CD4-positive, alpha-beta T cell (primary cell): ENCODE measurements around the gene UPB1. TPM values are rescaled to one million over a fixed set of nuclear protein-coding genes. Genes with fewer than 3 reads are reported as not detected.

Source experiments
- ATAC-seq: fragments of 200-7000 bp; cut with Tn5 transposase; one replicate; pipeline ENCODE4 v1.10.0; 2022; ENCODE audit warnings: mild to moderate bottlenecking; ENCODE audit not compliant: poor library complexity
- CTCF ChIA-PET: fragments of 350-600 bp; sonication (Branson Sonifier 250); formaldehyde crosslinking; loops from one replicate; lab custom pipeline; 2021; ENCODE audit warnings: antibody characterized with exemption, inconsistent platforms; lab: Charles Lee
- POLR2A ChIA-PET: fragments of 350-600 bp; sonication (Branson Sonifier 250); formaldehyde crosslinking; loops from one replicate; lab custom pipeline; 2021; ENCODE audit warnings: antibody characterized with exemption, inconsistent platforms; lab: Charles Lee
- DNase-seq, 14 experiments: peaks; one replicate each; pipeline ENCODE4 v3.0.0-alpha.2; 2013 to 2020; ENCODE audit warnings: mixed read lengths in 2 of 14
- H3K27ac ChIP-seq, 2 donors: one replicate each; pipeline versions ENCODE4 v1.5.1 to v1.7.0; 2013; ENCODE audit warnings: low read length in 2 of 2, low read depth in 1 of 2, mild to moderate bottlenecking in 1 of 2
- H3K27me3 ChIP-seq, 2 experiments: 1 replicate in 1 of 2; 2 replicates in 1 of 2; pipeline versions ENCODE4 v1.6.1 to v1.7.0; 2013; ENCODE audit warnings: low read length in 2 of 2, control low read depth in 1 of 2, mild to moderate bottlenecking in 1 of 2, moderate library complexity in 1 of 2; ENCODE audit not compliant: insufficient read depth in 2 of 2, control insufficient read depth in 1 of 2
- H3K36me3 ChIP-seq: one replicate; pipeline ENCODE4 v1.6.1; 2013; ENCODE audit warnings: low read length, control low read depth; ENCODE audit not compliant: insufficient read depth
- H3K4me1 ChIP-seq: one replicate; pipeline ENCODE4 v1.6.1; 2013; ENCODE audit warnings: low read length, control low read depth; ENCODE audit not compliant: insufficient read depth
- H3K4me3 ChIP-seq: one replicate; pipeline ENCODE4 v1.5.1; 2013; ENCODE audit warnings: mild to moderate bottlenecking, low read length, moderate library complexity
- H3K9me3 ChIP-seq, 2 experiments: 1 replicate in 1 of 2; 2 replicates in 1 of 2; pipeline versions ENCODE4 v1.6.1 to v1.7.0; 2013; ENCODE audit warnings: low read length in 2 of 2, mild to moderate bottlenecking in 2 of 2, control low read depth in 1 of 2, moderate library complexity in 1 of 2; ENCODE audit not compliant: control insufficient read depth in 1 of 2, insufficient read depth in 1 of 2
- H3K27ac Mint-ChIP-seq: one replicate; pipeline ENCODE4 v1.8.0; 2020; ENCODE audit warnings: mixed read lengths
- H3K27me3 Mint-ChIP-seq: one replicate; pipeline ENCODE4 v1.8.0; 2021; ENCODE audit warnings: mixed read lengths
- H3K36me3 Mint-ChIP-seq: one replicate; pipeline ENCODE4 v1.8.0; 2021; ENCODE audit warnings: low read depth, mixed read lengths
- H3K4me1 Mint-ChIP-seq: one replicate; pipeline ENCODE4 v1.8.0; 2021; ENCODE audit warnings: low read depth, mixed read lengths
- H3K4me3 Mint-ChIP-seq: one replicate; pipeline ENCODE4 v1.8.0; 2020; ENCODE audit warnings: mild to moderate bottlenecking, mixed read lengths
- H3K9me3 Mint-ChIP-seq: one replicate; pipeline ENCODE4 v1.8.0; 2020; ENCODE audit warnings: mixed read lengths
- intact Hi-C, 2 experiments: fragments of 100-400 bp; cut with DNase I in 1 of 2; cut with micrococcal nuclease in 1 of 2; formaldehyde crosslinking; loops; one replicate each; pipeline versions ENCODE4 v1.15.1 to v1.9.0; 2023 to 2025; cut with DNase I, micrococcal nuclease
- total RNA-seq, 174 experiments: library from RNA in 2 of 174; stranded (reverse) in 2 of 174; gene quantifications; one replicate each; pipeline ENCODE4 v1.2.3 and lab custom pipeline; 2021 to 2026
- TF ChIP-seq, protein P1 (sequence below): fragments of 200-600 bp; IDR thresholded peaks from one replicate; pipeline ENCODE4 v1.8.0; 2022; ENCODE audit warnings: antibody characterized with exemption, mild to moderate bottlenecking

Gene UPB1
- total RNA-seq, 2 experiments from 2014 or later: 2.7 to 3.7 TPM

DNA sequence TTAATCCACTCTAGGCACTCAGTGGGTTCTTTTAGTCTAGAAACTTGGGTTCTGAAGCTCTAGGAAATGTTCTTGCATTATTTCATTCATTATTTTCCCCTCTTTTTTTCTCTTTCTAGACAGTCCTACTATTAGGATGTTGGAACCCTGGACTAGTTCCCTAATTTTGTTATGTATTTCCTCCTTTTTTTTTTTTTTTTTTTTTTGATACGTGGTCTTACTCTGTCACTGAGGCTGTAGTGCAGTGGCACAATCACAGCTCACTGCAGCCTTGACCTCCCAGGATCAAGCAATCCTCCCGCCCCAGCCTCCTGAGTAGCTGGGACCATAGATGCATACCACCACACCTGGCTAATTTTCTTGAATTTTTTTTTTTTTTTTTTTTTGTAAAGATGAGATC lies 9.4 kb downstream of the UPB1 start:
- H3K27me3 ChIP-seq: no peaks in the 10 kb centered on the region
- DNase-seq: no peak
- ChIA-PET CTCF (interaction anchor here (0.7 to 1.9 kb wide), 2 partner anchors 83 to 86 kb away, joined by 3 to 4 read pairs; no protein-coding TSS in a partner anchor), POLR2A (no interaction called here)
- intact Hi-C loops: loop anchor here in 1 of 2 experiments (5.0 kb wide), 1 partner anchor 177 kb away; no protein-coding TSS in a partner anchor
- TF ChIP-seq, protein P1, sequence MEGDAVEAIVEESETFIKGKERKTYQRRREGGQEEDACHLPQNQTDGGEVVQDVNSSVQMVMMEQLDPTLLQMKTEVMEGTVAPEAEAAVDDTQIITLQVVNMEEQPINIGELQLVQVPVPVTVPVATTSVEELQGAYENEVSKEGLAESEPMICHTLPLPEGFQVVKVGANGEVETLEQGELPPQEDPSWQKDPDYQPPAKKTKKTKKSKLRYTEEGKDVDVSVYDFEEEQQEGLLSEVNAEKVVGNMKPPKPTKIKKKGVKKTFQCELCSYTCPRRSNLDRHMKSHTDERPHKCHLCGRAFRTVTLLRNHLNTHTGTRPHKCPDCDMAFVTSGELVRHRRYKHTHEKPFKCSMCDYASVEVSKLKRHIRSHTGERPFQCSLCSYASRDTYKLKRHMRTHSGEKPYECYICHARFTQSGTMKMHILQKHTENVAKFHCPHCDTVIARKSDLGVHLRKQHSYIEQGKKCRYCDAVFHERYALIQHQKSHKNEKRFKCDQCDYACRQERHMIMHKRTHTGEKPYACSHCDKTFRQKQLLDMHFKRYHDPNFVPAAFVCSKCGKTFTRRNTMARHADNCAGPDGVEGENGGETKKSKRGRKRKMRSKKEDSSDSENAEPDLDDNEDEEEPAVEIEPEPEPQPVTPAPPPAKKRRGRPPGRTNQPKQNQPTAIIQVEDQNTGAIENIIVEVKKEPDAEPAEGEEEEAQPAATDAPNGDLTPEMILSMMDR: no peak
- no peak for ATAC-seq
- H3K9me3 Mint-ChIP-seq: no peaks in the 10 kb centered on the region
- H3K4me1 ChIP-seq: peaks cover 2% of the 10 kb centered on the region
- H3K27ac ChIP-seq: no peak overlapping the region
- H3K36me3 Mint-ChIP-seq: no peaks in the 10 kb centered on the region
- no peaks in the 10 kb centered on the region for H3K36me3 ChIP-seq
- H3K4me3 Mint-ChIP-seq: no peak overlapping the region
- no peaks in the 10 kb centered on the region for H3K9me3 ChIP-seq
- H3K27me3 Mint-ChIP-seq: no peaks in the 10 kb centered on the region
- H3K27ac Mint-ChIP-seq: no peak overlapping the region
- H3K4me3 ChIP-seq: no peak overlapping the region
- peaks cover 3% of the 10 kb centered on the region for H3K4me1 Mint-ChIP-seq

DNA sequence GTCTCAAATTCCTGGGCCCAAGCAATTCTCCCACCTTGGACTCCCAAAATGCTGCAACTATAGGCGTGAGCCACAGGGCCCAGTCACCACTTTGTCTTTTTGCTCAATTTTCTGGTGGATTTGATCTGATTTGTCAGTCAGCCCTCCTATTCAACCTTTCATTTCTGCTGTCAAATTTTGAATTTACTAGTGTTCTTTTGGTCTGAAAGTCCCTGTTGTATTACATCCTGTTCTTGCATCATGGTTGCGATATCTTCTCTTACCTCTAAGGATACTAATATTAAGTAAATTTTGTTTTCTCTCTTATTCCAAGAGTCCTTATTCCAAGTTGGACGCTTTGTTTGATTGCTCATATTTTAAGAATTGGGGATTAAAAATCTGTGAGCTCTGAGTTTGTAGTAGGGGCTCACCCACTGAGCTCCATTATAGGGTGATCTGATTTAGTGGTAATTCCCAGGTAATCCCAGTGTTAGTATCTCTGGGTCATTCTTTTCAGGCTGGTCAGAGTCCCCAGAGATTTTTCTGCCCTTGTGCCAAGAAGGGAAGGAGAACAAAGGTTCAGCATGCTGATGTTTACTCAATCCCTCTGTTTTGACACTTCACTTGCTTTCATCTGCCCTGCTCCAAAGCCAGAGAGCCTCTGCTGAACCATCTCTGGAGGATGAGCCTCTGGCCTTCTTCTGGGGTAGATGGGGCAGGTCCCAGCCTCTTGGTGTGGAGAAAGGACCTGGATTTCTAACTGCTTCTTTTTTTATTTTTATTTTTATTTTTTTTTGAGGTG lies 10.0 kb downstream of the UPB1 start:
- intact Hi-C loops: loop anchor here in 1 of 2 experiments (5.0 kb wide), 1 partner anchor 178 kb away; no protein-coding TSS in a partner anchor
- H3K27me3 ChIP-seq: no peaks in the 10 kb centered on the region
- Mint-ChIP-seq H3K4me1 (peaks cover 3% of the 10 kb centered on the region), H3K9me3 (no peaks in the 10 kb centered on the region), H3K36me3 (no peaks in the 10 kb centered on the region), H3K4me3 (no peak overlapping the region), H3K27ac (no peak overlapping the region), H3K27me3 (no peaks in the 10 kb centered on the region)
- no peak overlapping the region for H3K4me3 ChIP-seq
- TF ChIP-seq, protein P1: no peak
- peaks cover 2% of the 10 kb centered on the region for H3K4me1 ChIP-seq
- H3K9me3 ChIP-seq: no peaks in the 10 kb centered on the region
- no peak for ATAC-seq
- H3K27ac ChIP-seq: no peak overlapping the region
- no peaks in the 10 kb centered on the region for H3K36me3 ChIP-seq
- POLR2A ChIA-PET: no interaction called here
- CTCF ChIA-PET: interaction anchor here (1.9 kb wide), 1 partner anchor 83 kb away, joined by 4 read pairs; no protein-coding TSS in a partner anchor
- no peak for DNase-seq

DNA sequence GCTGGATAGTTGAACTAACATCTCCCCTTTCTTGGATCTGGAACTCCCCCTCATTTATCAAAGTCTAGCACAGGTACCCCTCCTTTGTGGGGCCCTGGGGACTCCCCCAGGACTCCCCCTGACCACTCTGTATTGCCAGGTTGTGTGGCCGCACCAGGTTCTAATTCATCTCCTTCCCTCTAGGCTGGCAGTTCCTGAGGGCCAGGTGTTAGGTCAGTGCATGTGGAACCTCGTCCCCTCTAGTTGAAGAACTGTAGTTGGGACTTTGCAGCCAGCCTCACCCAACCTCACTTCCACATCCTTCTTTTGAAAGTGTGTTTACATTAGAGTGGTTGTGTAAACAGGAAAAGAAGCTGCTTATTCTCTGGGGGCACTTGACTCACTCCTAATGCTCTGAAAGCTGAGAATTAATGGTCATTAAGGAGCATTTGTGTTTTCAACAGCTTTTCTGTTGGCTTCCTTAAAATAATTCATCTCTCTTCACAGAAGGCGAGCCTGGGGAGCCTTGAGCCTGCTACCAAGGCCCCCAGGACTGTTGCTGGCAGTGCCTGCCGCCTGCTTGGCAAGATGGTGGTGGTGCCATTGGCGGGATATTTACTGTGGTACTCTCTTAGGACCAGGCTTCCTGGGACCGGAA lies 11.8 kb downstream of the UPB1 start:
- DNase-seq (peak in 1 of 14 experiments; percentile 22), ATAC-seq (no peak)
- TF ChIP-seq, protein P1: no peak
- H3K9me3 Mint-ChIP-seq: no peaks in the 10 kb centered on the region
- no peaks in the 10 kb centered on the region for H3K27me3 Mint-ChIP-seq
- H3K36me3 Mint-ChIP-seq: no peaks in the 10 kb centered on the region
- Histone ChIP-seq H3K9me3 (no peaks in the 10 kb centered on the region), H3K4me1 (peaks cover 2% of the 10 kb centered on the region), H3K4me3 (no peak overlapping the region), H3K36me3 (no peaks in the 10 kb centered on the region), H3K27ac (no peak overlapping the region), H3K27me3 (no peaks in the 10 kb centered on the region)
- peaks cover 3% of the 10 kb centered on the region for H3K4me1 Mint-ChIP-seq
- ChIA-PET POLR2A (no interaction called here), CTCF (interaction anchor here (0.6 to 0.8 kb wide), 2 partner anchors 14 to 16 kb away, joined by 3 read pairs; no protein-coding TSS in a partner anchor)
- H3K27ac Mint-ChIP-seq: no peak overlapping the region
- no peak overlapping the region for H3K4me3 Mint-ChIP-seq
- intact Hi-C loops: no loop called here
